Mucosa of stomach (tissue), 1 donor: ENCODE data around the gene CBY3.
"Not testable (repeated sequence)": the region's sequence is repeated elsewhere in the genome, so short reads cannot be mapped to it uniquely, and the experiment has no call there.

Experiments used
- H3K27me3 ChIP-seq: one replicate; pipeline ENCODE4 v1.7.0; 2013; ENCODE audit warnings: mild to moderate bottlenecking, low read length; ENCODE audit not compliant: control insufficient read depth, insufficient read depth
- H3K36me3 ChIP-seq: one replicate; pipeline ENCODE4 v1.7.0; 2013; ENCODE audit warnings: low read length; ENCODE audit not compliant: control insufficient read depth, insufficient read depth
- H3K4me1 ChIP-seq: one replicate; pipeline ENCODE4 v1.7.0; 2013; ENCODE audit warnings: mild to moderate bottlenecking, low read length; ENCODE audit not compliant: control insufficient read depth, insufficient read depth
- H3K4me3 ChIP-seq: one replicate; pipeline ENCODE4 v1.7.0; 2013; ENCODE audit warnings: low read length
- H3K9ac ChIP-seq: one replicate; pipeline ENCODE4 v1.7.0; 2013; ENCODE audit warnings: mild to moderate bottlenecking, low read length, moderate library complexity
- H3K9me3 ChIP-seq: one replicate; pipeline ENCODE4 v1.7.0; 2013; ENCODE audit warnings: mild to moderate bottlenecking, low read length, moderate library complexity; ENCODE audit not compliant: control insufficient read depth
- donor health status: Pancreatic carcinoma.

CBY3 gene

DNA sequence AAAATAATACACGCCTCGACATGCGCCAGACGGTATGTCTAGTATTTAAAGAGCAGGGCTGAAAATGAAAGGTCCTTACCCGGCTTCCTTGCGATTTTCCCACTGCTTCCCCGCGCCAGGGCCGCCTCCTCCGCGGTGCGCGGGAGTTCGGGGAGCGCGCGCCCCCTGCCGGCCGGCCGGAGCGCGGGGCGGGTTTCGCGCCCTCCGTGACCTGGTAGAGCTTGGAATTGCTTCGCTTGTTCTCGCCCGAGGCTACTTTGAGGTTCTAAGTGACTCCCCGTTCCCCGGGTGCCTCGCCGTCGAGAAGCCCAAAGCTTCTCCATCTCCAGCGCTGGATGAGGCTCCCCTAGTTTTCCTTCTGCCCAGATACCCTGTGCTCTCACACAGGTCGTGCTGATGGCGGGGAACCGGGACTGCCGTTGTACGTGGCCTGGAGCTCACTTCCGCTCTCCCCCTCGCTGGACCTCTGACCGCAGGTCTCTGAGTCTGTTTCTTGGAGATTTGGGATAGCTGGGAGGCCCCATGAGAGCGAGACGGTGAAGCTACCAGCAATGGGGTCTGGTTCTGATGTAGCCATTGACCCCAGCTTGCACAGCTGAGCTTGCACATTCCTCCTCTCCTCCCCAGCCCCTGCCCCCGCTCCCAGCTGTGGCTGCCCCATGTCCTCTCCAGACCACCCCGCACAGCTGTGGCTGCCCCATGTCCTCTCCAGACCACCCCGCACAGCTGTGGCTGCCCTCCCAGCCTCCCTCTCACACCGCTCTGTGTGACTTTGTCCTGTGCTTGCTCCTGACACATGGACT lies 46.3 kb downstream of the CBY3 start:
- not testable (repeated sequence) for H3K9ac ChIP-seq, H3K9me3 ChIP-seq, H3K4me1 ChIP-seq, H3K4me3 ChIP-seq, H3K36me3 ChIP-seq, H3K27me3 ChIP-seq

DNA sequence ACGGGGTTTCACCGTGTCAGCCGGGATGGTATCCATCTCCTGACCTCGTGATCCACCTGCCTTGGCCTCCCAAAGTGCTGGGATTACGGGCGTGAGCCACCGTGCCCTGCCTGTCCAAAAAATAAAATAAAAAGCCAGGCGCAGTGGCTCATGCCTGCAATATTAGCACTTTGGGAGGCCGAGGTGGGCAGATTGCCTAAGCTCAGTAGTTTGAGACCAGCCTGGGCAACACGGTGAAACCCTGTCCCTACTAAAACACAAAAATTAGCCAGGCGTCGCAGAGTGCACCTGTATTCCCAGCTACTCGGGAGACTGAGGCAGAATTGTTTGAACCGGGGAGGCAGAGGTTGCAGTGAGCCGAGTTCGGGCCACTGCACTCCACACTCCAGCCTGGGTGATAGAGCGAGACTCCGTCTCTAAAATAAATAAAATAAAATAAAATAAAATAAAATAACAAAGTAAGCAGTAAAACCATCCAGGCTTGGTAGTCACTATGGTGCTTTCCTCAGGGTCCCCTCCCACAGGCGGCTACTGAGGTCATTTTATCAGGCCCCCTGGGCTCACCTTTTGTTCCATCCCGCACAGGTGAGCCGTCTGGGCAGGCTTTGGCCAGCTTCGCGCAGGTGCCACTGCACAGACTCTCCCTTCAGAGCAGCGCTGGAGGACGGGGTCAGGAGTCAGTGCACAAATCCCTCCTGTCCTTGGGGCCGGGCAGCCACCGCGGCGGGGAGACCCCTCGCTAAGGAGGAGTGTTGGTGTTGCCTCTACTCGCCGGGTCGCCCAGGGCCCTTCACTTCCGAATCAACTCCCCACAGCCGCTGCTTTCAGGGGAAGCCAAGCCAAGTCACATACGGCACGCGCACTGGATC lies 47.1 kb downstream of the CBY3 start:
- not testable (repeated sequence) for H3K27me3 ChIP-seq, H3K4me3 ChIP-seq, H3K9me3 ChIP-seq, H3K4me1 ChIP-seq, H3K36me3 ChIP-seq
- H3K9ac ChIP-seq: peak overlapping the region; percentile 43
